ENCODE measurements around the gene HAUS7. TPM values are rescaled to one million over a fixed set of nuclear protein-coding genes. Genes with fewer than 3 reads are reported as not detected.

Gene HAUS7
- total RNA-seq, 4 donors from 2014 or later: 20.7 to 46.8 (median 27.7) TPM

- H3K36me3 ChIP-seq: peaks cover 0 to 3% of the 10 kb centered on the region in 2 donors
Measured at GRCh38 chrX:153450949-153451277, 19.5 kb downstream of the HAUS7 start.

GRCh38 chrX:153450114-153450948, 20.0 kb downstream of the HAUS7 start:
- H3K27ac ChIP-seq: no peak overlapping the region
- H3K27me3 ChIP-seq: no peaks in the 10 kb centered on the region
- H3K9me3 ChIP-seq: no peaks in the 10 kb centered on the region
- H3K36me3 ChIP-seq: peaks cover 0 to 3% of the 10 kb centered on the region in 2 donors
- intact Hi-C loops (cut with DNase I): no loop called here
- no peak for TF ChIP-seq POLR2A (IDR thresholded peaks at IDR 0.05)
- TF ChIP-seq, protein P1, sequence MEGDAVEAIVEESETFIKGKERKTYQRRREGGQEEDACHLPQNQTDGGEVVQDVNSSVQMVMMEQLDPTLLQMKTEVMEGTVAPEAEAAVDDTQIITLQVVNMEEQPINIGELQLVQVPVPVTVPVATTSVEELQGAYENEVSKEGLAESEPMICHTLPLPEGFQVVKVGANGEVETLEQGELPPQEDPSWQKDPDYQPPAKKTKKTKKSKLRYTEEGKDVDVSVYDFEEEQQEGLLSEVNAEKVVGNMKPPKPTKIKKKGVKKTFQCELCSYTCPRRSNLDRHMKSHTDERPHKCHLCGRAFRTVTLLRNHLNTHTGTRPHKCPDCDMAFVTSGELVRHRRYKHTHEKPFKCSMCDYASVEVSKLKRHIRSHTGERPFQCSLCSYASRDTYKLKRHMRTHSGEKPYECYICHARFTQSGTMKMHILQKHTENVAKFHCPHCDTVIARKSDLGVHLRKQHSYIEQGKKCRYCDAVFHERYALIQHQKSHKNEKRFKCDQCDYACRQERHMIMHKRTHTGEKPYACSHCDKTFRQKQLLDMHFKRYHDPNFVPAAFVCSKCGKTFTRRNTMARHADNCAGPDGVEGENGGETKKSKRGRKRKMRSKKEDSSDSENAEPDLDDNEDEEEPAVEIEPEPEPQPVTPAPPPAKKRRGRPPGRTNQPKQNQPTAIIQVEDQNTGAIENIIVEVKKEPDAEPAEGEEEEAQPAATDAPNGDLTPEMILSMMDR (IDR thresholded peaks at IDR 0.05): no peak
- 95 to 98% methylated on average over 14 to 21 of the region's 26 CpGs for WGBS, 2 donors
- no peak overlapping the region for H3K4me3 ChIP-seq (replicated peaks in 1 of 3)
- no peaks in the 10 kb centered on the region for H3K4me1 ChIP-seq
- no peak for DNase-seq

More at GRCh38 chrX:153450949-153451277, 19.5 kb downstream of the HAUS7 start:
- Histone ChIP-seq H3K27me3 (no peaks in the 10 kb centered on the region), H3K9me3 (no peaks in the 10 kb centered on the region), H3K4me3 (replicated peaks in 1 of 3) (no peak overlapping the region), H3K4me1 (no peaks in the 10 kb centered on the region), H3K27ac (no peak overlapping the region)
- intact Hi-C loops (cut with DNase I): no loop called here
- DNase-seq: no peak
- TF ChIP-seq, protein P1 (IDR thresholded peaks at IDR 0.05): no peak
- no peak for TF ChIP-seq POLR2A (IDR thresholded peaks at IDR 0.05)
- WGBS, 2 donors: 87 to 92% methylated on average over 3 to 5 of the region's 8 CpGs

GRCh38 chrX:153449368-153450113, 20.8 kb downstream of the HAUS7 start:
- no peaks in the 10 kb centered on the region for H3K27me3 ChIP-seq
- intact Hi-C loops (cut with DNase I): no loop called here
- 90 to 95% methylated on average over 6 to 12 of the region's 15 CpGs for WGBS, 2 donors

DNA sequence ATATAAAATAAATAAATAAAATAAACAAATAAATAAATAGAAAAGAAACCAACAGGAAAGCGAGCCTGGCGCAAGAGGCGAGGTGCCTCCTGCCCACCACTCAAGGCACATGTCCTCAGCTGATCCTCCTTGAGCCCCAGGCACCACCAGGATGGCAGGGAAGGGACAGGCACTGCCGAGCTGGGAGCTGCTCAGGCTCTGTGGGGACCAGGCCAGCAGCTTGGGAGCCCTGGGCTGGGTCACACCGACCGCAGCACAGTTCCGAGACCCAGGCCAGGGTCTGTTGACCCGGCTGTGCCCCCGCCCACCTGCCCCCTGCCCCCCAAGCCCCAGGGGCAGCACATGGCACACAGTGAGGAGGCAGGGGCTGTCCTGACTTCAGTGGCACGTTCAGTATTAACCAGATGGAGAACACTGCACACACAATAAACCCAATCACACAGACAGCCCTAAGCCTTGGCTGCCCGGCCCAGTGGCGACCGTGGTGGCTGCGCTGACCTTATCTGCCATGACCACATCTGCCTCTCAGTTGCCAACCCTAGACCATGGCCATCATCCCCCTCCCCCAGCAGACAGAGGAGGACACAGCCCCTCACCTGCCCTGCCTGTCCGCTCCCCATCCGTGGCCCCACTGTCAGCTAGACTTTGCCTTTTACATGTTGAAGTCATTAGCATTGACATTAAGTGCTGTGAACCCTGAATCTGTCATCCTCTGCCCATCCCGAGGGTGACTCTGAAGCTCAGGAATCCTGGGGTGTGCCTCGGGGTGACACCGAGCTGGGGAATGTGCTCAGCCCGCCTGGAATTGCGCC, 21.6 kb downstream of the HAUS7 start:
- no peak overlapping the region for H3K27ac ChIP-seq
- intact Hi-C loops (cut with DNase I): no loop called here
- TF ChIP-seq, protein P1 (IDR thresholded peaks at IDR 0.05): no peak
- no peak for TF ChIP-seq POLR2A (IDR thresholded peaks at IDR 0.05)
- H3K9me3 ChIP-seq: no peaks in the 10 kb centered on the region
- DNase-seq: no peak
- H3K36me3 ChIP-seq: no peaks in the 10 kb centered on the region
- 92 to 93% methylated on average over 5 to 9 of the region's 21 CpGs for WGBS, 2 donors
- H3K4me3 ChIP-seq (replicated peaks in 1 of 3): no peak overlapping the region
- H3K4me1 ChIP-seq: no peaks in the 10 kb centered on the region
- H3K27me3 ChIP-seq: no peaks in the 10 kb centered on the region

More at GRCh38 chrX:153449368-153450113, 20.8 kb downstream of the HAUS7 start:
- Histone ChIP-seq H3K36me3 (peaks cover 0 to 3% of the 10 kb centered on the region in 2 donors), H3K27ac (no peak overlapping the region), H3K9me3 (no peaks in the 10 kb centered on the region), H3K4me3 (replicated peaks in 1 of 3) (no peak overlapping the region), H3K4me1 (no peaks in the 10 kb centered on the region)
- TF ChIP-seq, protein P1 (IDR thresholded peaks at IDR 0.05): no peak
- TF ChIP-seq POLR2A (IDR thresholded peaks at IDR 0.05): no peak
- DNase-seq: no peak

Measured in thyroid gland (tissue), 4 donors.